ENCODE results near the gene APOBEC3B. TPM values are rescaled to one million over a fixed set of nuclear protein-coding genes. Genes with fewer than 3 reads are reported as not detected.
"Not testable (repeated sequence)": the region's sequence is repeated elsewhere in the genome, so short reads cannot be mapped to it uniquely, and the experiment has no call there.

The APOBEC3B gene
- total and polyA plus RNA-seq, 2 experiments from 2014 or later = 2.2 to 11.0 TPM

- Histone ChIP-seq H3K4me1 (ENCODE audit: insufficient read depth) (no peaks in the 10 kb centered on the region), H3K4me2 (no peak overlapping the region), H3K4me3 (no peak overlapping the region), H3K9me3 (ENCODE audit: low read depth) (no peaks in the 10 kb centered on the region), H3K27me3 (no peaks in the 10 kb centered on the region), H3K9me2 (replicated peaks; ENCODE audit: insufficient read depth) (no peaks in the 10 kb centered on the region), H4K20me1 (ENCODE audit: insufficient read depth, poor library complexity, severe bottlenecking) (no peaks in the 10 kb centered on the region), H3K79me2 (no peaks in the 10 kb centered on the region), H3K36me3 (replicated peaks; ENCODE audit: insufficient read depth, low read depth) (no peaks in the 10 kb centered on the region), H2AFZ (no peak overlapping the region), H3K27ac (no peak overlapping the region)
- DNase-seq (ENCODE audit: low spot score) = no peak
- TF ChIP-seq CTCF (IDR thresholded peaks at IDR 0.05; ENCODE audit: poor library complexity) (no peak), EZH2 (IDR thresholded peaks at IDR 0.05; ENCODE audit: borderline replicate concordance) (no peak), EZH2phosphoT487 (IDR thresholded peaks at IDR 0.05; ENCODE audit: low read depth, severe bottlenecking, unreplicated experiment) (no peak)
- WGBS (ENCODE audit: low lambda C conversion rate, missing lambda C conversion rate) = 93% methylated on average over 7 of the region's 7 CpGs
Observed at GRCh38 chr22:38974826-38975175, 7.3 kb upstream of the APOBEC3B start.

GRCh38 chr22:38977289-38977688 is 4.9 kb upstream of the APOBEC3B start:
- not testable (repeated sequence) for H3K4me1 ChIP-seq (ENCODE audit: insufficient read depth); H4K20me1 ChIP-seq (ENCODE audit: insufficient read depth, poor library complexity, severe bottlenecking); H3K27me3 ChIP-seq; H3K9me3 ChIP-seq (ENCODE audit: low read depth); H3K79me2 ChIP-seq; H3K36me3 ChIP-seq (replicated peaks; ENCODE audit: insufficient read depth, low read depth); H2AFZ ChIP-seq; DNase-seq (ENCODE audit: low spot score); H3K4me3 ChIP-seq; H3K4me2 ChIP-seq; H3K27ac ChIP-seq; H3K9me2 ChIP-seq (replicated peaks; ENCODE audit: insufficient read depth)
- 95% methylated on average over 4 of the region's 4 CpGs for WGBS (ENCODE audit: low lambda C conversion rate, missing lambda C conversion rate)

- H2AFZ ChIP-seq; H3K36me3 ChIP-seq (replicated peaks; ENCODE audit: insufficient read depth, low read depth); H3K27me3 ChIP-seq; H3K9me2 ChIP-seq (replicated peaks; ENCODE audit: insufficient read depth); DNase-seq (ENCODE audit: low spot score); H3K4me2 ChIP-seq; H3K79me2 ChIP-seq; H4K20me1 ChIP-seq (ENCODE audit: insufficient read depth, poor library complexity, severe bottlenecking); H3K9me3 ChIP-seq (ENCODE audit: low read depth); H3K4me3 ChIP-seq; H3K27ac ChIP-seq: not testable (repeated sequence)
- peaks cover 12% of the 10 kb centered on the region for H3K4me1 ChIP-seq (ENCODE audit: insufficient read depth)
- 68% methylated on average over 10 of the region's 10 CpGs for WGBS (ENCODE audit: low lambda C conversion rate, missing lambda C conversion rate)
Observed at GRCh38 chr22:38980587-38980986, 1.6 kb upstream of the APOBEC3B start.

- WGBS (ENCODE audit: low lambda C conversion rate, missing lambda C conversion rate) = 58% methylated on average over 27 of the region's 27 CpGs
- H3K9me3 ChIP-seq (ENCODE audit: low read depth) = no peaks in the 10 kb centered on the region
- H3K36me3 ChIP-seq (replicated peaks; ENCODE audit: insufficient read depth, low read depth) = no peaks in the 10 kb centered on the region
- peaks cover 12% of the 10 kb centered on the region for H3K4me1 ChIP-seq (ENCODE audit: insufficient read depth)
- H3K27ac ChIP-seq = peak overlapping the region; percentile 60
- H3K9me2 ChIP-seq (replicated peaks; ENCODE audit: insufficient read depth) = no peaks in the 10 kb centered on the region
- no peaks in the 10 kb centered on the region for H4K20me1 ChIP-seq (ENCODE audit: insufficient read depth, poor library complexity, severe bottlenecking)
- H3K79me2 ChIP-seq = no peaks in the 10 kb centered on the region
- peak overlapping the region; percentile 73 for H3K4me2 ChIP-seq
- H3K27me3 ChIP-seq = no peaks in the 10 kb centered on the region
- no peak overlapping the region for H3K4me3 ChIP-seq
- no peak overlapping the region for H2AFZ ChIP-seq
- DNase-seq (ENCODE audit: low spot score) = peak; percentile 79
- TF ChIP-seq EZH2phosphoT487 (IDR thresholded peaks at IDR 0.05; ENCODE audit: low read depth, severe bottlenecking, unreplicated experiment) (no peak), EZH2 (IDR thresholded peaks at IDR 0.05; ENCODE audit: borderline replicate concordance) (no peak), CTCF (IDR thresholded peaks at IDR 0.05; ENCODE audit: poor library complexity) (peak; percentile 40)
Observed at GRCh38 chr22:38981005-38981991, 849 bp upstream of the APOBEC3B start.
